HepG2 (cell line): Measurements from ENCODE around the gene ZNF101. TPM values are rescaled to one million over a fixed set of nuclear protein-coding genes. Genes with fewer than 3 reads are reported as not detected.

Source experiments
- HNF4G ChIP-seq, 2 experiments: sonication (generic) in 1 of 2; formaldehyde crosslinking in 1 of 2; IDR thresholded peaks; 2 replicates each; pipeline versions ENCODE4 v1.4.0 to v1.6.1; 2011 to 2020; ENCODE audit warnings: borderline replicate concordance in 2 of 2, low read depth in 2 of 2, mild to moderate bottlenecking in 2 of 2, low read length in 1 of 2, missing genetic modification reagents in 1 of 2, moderate library complexity in 1 of 2
- SAFB2 ChIP-seq: sonication (generic); formaldehyde crosslinking; IDR thresholded peaks from 2 replicates; pipeline ENCODE4 v1.5.1; 2020; ENCODE audit warnings: missing genetic modification reagents, low read depth, mild to moderate bottlenecking, borderline replicate concordance
- YY1 ChIP-seq: IDR thresholded peaks from 2 replicates; pipeline ENCODE4 v1.6.1; 2011; ENCODE audit warnings: low read length, low read depth, moderate library complexity, mild to moderate bottlenecking; ENCODE audit not compliant: insufficient read depth, insufficient replicate concordance
- ZBTB3 ChIP-seq: sonication (generic); formaldehyde crosslinking; IDR thresholded peaks from 2 replicates; pipeline ENCODE4 v1.4.0; 2020; ENCODE audit warnings: low read depth, mild to moderate bottlenecking, moderate library complexity, missing genetic modification reagents, borderline replicate concordance
- ZNF292 ChIP-seq: sonication (generic); formaldehyde crosslinking; IDR thresholded peaks from 2 replicates; pipeline ENCODE4 v1.8.1; 2022; ENCODE audit warnings: mild to moderate bottlenecking, low read depth, missing genetic modification reagents, borderline replicate concordance
- ZNF891 ChIP-seq: sonication (generic); formaldehyde crosslinking; IDR thresholded peaks from 2 replicates; pipeline ENCODE4 v1.5.0; 2020; ENCODE audit warnings: mild to moderate bottlenecking, missing genetic modification reagents
- polyA plus RNA-seq, 8 experiments: library from polyadenylated mRNA; depleted of rRNA in 3 of 8; stranded (reverse) in 7 of 8; unstranded in 1 of 8; fragments of >200 nt; fragmentation: Illumina TruSeq in 4 of 8; extraction: Trizol in 4 of 8; gene quantifications; 2 replicates each; pipeline versions ENCODE4 v1.2.1 to v1.2.3, GENCODE V29; 2011 to 2016; ENCODE audit warnings: low read depth in 4 of 8, missing spikeins in 1 of 8, mixed read lengths in 1 of 8; ENCODE audit not compliant: insufficient read depth in 1 of 8
- total RNA-seq, 5 experiments: library from RNA; depleted of rRNA; stranded (reverse); fragments of >200 nt; fragmentation: Illumina TruSeq; extraction: Trizol; gene quantifications; 2 replicates each; pipeline ENCODE4 v1.2.3, GENCODE V29; 2016; ENCODE audit warnings: low read depth in 1 of 5
- TF ChIP-seq, protein P1 (sequence below): IDR thresholded peaks from 2 replicates; pipeline ENCODE4 v1.6.1; 2016; ENCODE audit warnings: control low read depth
- TF ChIP-seq, protein P2 (sequence below): sonication (generic); formaldehyde crosslinking; IDR thresholded peaks from 2 replicates; pipeline ENCODE4 v1.5.0; 2020; ENCODE audit warnings: mild to moderate bottlenecking, missing genetic modification reagents

ZNF101 gene
- total and polyA plus RNA-seq, 2 of the 13 experiments (the other 11 are each of a cell fraction or from before 2014, with no cell fraction given), result 12.9 to 28.9 TPM

DNA sequence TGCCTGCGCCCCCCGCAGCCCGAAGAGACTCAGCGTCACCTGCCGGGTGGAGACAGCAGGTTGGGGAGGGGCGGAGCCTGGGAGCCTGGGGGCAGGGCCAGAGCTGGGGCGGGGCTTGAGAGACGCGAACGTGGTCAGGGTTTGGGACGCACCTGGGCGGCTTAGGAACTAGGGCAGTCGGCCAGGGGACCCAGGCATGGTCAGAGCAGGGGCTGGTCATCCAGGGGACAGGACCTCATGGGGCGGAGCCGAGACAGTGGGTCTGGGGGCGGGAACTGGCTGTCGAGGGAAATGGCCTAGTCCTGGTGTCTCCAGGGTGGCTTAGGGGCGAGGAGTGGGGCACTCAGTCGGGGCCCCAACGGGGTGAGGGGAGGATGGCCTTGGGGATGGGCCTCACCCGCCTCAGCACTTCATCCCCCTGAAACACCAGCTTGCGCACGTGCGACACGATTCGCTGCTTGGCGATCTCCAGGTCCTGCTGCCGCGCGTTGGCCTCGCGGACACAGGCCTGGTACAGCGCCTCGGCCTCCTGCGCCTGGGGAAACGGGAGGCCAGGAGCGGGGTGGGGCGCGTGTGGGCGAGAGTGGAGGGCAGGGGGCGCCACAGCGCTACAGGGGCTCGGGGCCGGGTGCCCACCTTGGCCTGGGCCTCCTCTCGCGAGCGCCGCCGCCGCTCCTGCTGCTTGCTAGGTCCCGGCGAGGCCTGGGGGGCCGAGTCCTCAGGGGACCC, 31.0 kb upstream of the ZNF101 start (continued):
- TF ChIP-seq ZNF292 (no peak), ZBTB3 (CRISPR knock-in tag) (no peak), HNF4G (IDR thresholded peaks at IDR 0.05; ENCODE audit: borderline replicate concordance, low read depth, low read length) (no peak), HNF4G (CRISPR knock-in tag; IDR thresholded peaks at IDR 0.05; ENCODE audit: borderline replicate concordance, low read depth) (no peak), YY1 (no peak), ZNF891 (CRISPR knock-in tag) (no peak), SAFB2 (CRISPR knock-in tag) (no peak)
- TF ChIP-seq, protein P1, sequence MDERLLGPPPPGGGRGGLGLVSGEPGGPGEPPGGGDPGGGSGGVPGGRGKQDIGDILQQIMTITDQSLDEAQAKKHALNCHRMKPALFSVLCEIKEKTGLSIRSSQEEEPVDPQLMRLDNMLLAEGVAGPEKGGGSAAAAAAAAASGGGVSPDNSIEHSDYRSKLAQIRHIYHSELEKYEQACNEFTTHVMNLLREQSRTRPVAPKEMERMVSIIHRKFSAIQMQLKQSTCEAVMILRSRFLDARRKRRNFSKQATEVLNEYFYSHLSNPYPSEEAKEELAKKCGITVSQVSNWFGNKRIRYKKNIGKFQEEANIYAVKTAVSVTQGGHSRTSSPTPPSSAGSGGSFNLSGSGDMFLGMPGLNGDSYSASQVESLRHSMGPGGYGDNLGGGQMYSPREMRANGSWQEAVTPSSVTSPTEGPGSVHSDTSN (CRISPR knock-in tag), result no peak
- TF ChIP-seq, protein P2, sequence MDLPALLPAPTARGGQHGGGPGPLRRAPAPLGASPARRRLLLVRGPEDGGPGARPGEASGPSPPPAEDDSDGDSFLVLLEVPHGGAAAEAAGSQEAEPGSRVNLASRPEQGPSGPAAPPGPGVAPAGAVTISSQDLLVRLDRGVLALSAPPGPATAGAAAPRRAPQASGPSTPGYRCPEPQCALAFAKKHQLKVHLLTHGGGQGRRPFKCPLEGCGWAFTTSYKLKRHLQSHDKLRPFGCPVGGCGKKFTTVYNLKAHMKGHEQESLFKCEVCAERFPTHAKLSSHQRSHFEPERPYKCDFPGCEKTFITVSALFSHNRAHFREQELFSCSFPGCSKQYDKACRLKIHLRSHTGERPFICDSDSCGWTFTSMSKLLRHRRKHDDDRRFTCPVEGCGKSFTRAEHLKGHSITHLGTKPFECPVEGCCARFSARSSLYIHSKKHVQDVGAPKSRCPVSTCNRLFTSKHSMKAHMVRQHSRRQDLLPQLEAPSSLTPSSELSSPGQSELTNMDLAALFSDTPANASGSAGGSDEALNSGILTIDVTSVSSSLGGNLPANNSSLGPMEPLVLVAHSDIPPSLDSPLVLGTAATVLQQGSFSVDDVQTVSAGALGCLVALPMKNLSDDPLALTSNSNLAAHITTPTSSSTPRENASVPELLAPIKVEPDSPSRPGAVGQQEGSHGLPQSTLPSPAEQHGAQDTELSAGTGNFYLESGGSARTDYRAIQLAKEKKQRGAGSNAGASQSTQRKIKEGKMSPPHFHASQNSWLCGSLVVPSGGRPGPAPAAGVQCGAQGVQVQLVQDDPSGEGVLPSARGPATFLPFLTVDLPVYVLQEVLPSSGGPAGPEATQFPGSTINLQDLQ (CRISPR knock-in tag), result no peak
